SU-DHL-6 (cell line): ENCODE measurements around the gene ANKRD33.

Experiments
- EZH2phosphoT487 ChIP-seq: fragments of 200-600 bp; sonication (generic), shearing (Covaris generic); conservative IDR thresholded peaks from 2 replicates; pipeline ENCODE4 v1.6.1; 2018; ENCODE audit warnings: mild to moderate bottlenecking, antibody characterized with exemption, low read length, moderate library complexity, mixed read lengths
- TF ChIP-seq, protein P1 (sequence below): fragments of 200-600 bp; sonication (generic); IDR thresholded peaks from one replicate; pipeline ENCODE4 v1.5.1; 2017; ENCODE audit warnings: antibody characterized with exemption, mild to moderate bottlenecking, low read length, moderate library complexity; ENCODE audit not compliant: insufficient read depth, poor library complexity, severe bottlenecking

DNA sequence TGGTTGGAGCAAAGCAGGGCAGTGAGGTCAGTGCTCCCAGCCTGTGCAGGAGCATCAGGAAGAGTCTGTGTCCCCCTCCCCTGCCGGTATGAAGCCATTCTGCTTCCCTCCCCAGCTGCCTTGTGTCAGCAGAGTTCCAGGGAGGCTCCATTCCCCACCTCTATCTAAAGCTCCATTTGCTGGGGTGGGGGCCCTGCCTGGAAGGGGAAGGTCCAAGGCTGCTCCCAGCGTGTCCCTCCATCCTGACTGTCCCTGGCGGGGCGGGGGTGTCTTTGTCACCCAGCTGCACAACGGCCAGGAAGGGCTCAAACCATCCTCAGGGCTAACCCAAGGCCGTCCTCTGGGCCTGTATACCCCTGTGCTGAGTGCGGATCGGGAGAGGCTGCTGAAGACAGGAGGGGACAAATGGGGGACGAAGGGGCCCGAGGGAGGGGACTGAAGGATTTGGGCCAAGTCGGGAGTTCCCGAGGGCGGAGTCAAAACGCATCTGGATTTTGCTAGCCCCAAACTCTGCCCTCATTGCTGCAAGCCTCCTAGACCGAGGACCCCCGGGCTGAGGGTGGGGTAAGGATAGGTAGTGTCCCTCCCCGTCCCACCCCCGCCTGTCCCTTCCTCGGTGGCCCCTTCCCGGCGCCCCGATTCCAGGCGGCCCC is 18.7 kb downstream of the ANKRD33 start:
- TF ChIP-seq, protein P1, sequence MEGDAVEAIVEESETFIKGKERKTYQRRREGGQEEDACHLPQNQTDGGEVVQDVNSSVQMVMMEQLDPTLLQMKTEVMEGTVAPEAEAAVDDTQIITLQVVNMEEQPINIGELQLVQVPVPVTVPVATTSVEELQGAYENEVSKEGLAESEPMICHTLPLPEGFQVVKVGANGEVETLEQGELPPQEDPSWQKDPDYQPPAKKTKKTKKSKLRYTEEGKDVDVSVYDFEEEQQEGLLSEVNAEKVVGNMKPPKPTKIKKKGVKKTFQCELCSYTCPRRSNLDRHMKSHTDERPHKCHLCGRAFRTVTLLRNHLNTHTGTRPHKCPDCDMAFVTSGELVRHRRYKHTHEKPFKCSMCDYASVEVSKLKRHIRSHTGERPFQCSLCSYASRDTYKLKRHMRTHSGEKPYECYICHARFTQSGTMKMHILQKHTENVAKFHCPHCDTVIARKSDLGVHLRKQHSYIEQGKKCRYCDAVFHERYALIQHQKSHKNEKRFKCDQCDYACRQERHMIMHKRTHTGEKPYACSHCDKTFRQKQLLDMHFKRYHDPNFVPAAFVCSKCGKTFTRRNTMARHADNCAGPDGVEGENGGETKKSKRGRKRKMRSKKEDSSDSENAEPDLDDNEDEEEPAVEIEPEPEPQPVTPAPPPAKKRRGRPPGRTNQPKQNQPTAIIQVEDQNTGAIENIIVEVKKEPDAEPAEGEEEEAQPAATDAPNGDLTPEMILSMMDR = no peak
- TF ChIP-seq EZH2phosphoT487 = no peak
